ENCODE data around the gene NAPEPLD. TPM values are rescaled to one million over a fixed set of nuclear protein-coding genes. Genes with fewer than 3 reads are reported as not detected.
"Not testable (repeated sequence)": the region's sequence is repeated elsewhere in the genome, so short reads cannot be mapped to it uniquely, and the experiment has no call there.

Gene NAPEPLD
- 6.4 TPM for total RNA-seq
- polyA plus RNA-seq: 10 to 100 TPM in 2 of 4 donors, 1 to 10 TPM in 2; 6.8 to 11.2 (median 9.6) TPM

- peaks cover 9% of the 10 kb centered on the region for H3K36me3 Mint-ChIP-seq
- peak within 1 kb of the TSS; percentile 94 to 99 (median 98) for H3K4me3 Mint-ChIP-seq
- Histone ChIP-seq H3K4me3 (ENCODE audit: low read depth, low read length) (peak within 1 kb of the TSS; percentile 97), H3K4me1 (ENCODE audit: control insufficient read depth, insufficient read depth, low read length, poor library complexity, severe bottlenecking) (peaks cover 25% of the 10 kb centered on the region), H3K36me3 (ENCODE audit: control insufficient read depth, insufficient read depth, low read length) (no peaks in the 10 kb centered on the region), H3K27ac (ENCODE audit: insufficient read depth, low read length, poor library complexity, severe bottlenecking) (peak within 1 kb of the TSS; percentile 72), H3K9me3 (ENCODE audit: control insufficient read depth in 2 of 2, low read length in 2 of 2) (no peaks in the 10 kb centered on the region), H3K27me3 (ENCODE audit: control insufficient read depth, insufficient read depth, low read length) (no peaks in the 10 kb centered on the region)
- H3K27me3 Mint-ChIP-seq: no peaks in the 10 kb centered on the region
- H3K9me3 Mint-ChIP-seq: peaks cover 0 to 1% (median 0%) of the 10 kb centered on the region in 7 donors
- ATAC-seq (ENCODE audit: low read depth in 2 of 2) (peak; percentile 85 to 88), DNase-seq (peak; percentile 54 to 90 (median 85))
- peak within 1 kb of the TSS; percentile 98 to 99 (median 99) for H3K27ac Mint-ChIP-seq
- peaks cover 20 to 61% (median 36%) of the 10 kb centered on the region in 4 donors for H3K4me1 Mint-ChIP-seq
Observed at GRCh38 chr7:103148994-103149807, at the start of gene NAPEPLD. Gene NAPEPLD (minus strand): TSS chr7:103149099. CDS start chr7:103128776, 20,323 bp downstream.

GRCh38 chr7:103198079-103198478 lies 49.2 kb upstream of the NAPEPLD start:
- not testable (repeated sequence) for H3K36me3 Mint-ChIP-seq; H3K9me3 Mint-ChIP-seq; H3K4me1 Mint-ChIP-seq; H3K27ac ChIP-seq (ENCODE audit: insufficient read depth, low read length, poor library complexity, severe bottlenecking); H3K4me3 ChIP-seq (ENCODE audit: low read depth, low read length); DNase-seq; H3K4me1 ChIP-seq (ENCODE audit: control insufficient read depth, insufficient read depth, low read length, poor library complexity, severe bottlenecking); H3K27me3 ChIP-seq (ENCODE audit: control insufficient read depth, insufficient read depth, low read length); H3K4me3 Mint-ChIP-seq; H3K27me3 Mint-ChIP-seq; H3K27ac Mint-ChIP-seq; H3K9me3 ChIP-seq (ENCODE audit: control insufficient read depth in 2 of 2, low read length in 2 of 2); ATAC-seq (ENCODE audit: low read depth in 2 of 2); H3K36me3 ChIP-seq (ENCODE audit: control insufficient read depth, insufficient read depth, low read length)

GRCh38 chr7:103195364-103195763 lies 46.5 kb upstream of the NAPEPLD start:
- not testable (repeated sequence) for H3K27me3 ChIP-seq (ENCODE audit: control insufficient read depth, insufficient read depth, low read length); H3K27ac Mint-ChIP-seq; H3K27ac ChIP-seq (ENCODE audit: insufficient read depth, low read length, poor library complexity, severe bottlenecking); H3K36me3 Mint-ChIP-seq; H3K9me3 Mint-ChIP-seq; H3K4me1 ChIP-seq (ENCODE audit: control insufficient read depth, insufficient read depth, low read length, poor library complexity, severe bottlenecking); DNase-seq; ATAC-seq (ENCODE audit: low read depth in 2 of 2); H3K4me3 Mint-ChIP-seq; H3K4me3 ChIP-seq (ENCODE audit: low read depth, low read length); H3K36me3 ChIP-seq (ENCODE audit: control insufficient read depth, insufficient read depth, low read length); H3K9me3 ChIP-seq (ENCODE audit: control insufficient read depth in 2 of 2, low read length in 2 of 2); H3K4me1 Mint-ChIP-seq
- peaks cover 11% of the 10 kb centered on the region for H3K27me3 Mint-ChIP-seq

- H3K4me1 ChIP-seq (ENCODE audit: control insufficient read depth, insufficient read depth, low read length, poor library complexity, severe bottlenecking); DNase-seq; H3K9me3 Mint-ChIP-seq; H3K36me3 ChIP-seq (ENCODE audit: control insufficient read depth, insufficient read depth, low read length); H3K36me3 Mint-ChIP-seq; H3K4me3 ChIP-seq (ENCODE audit: low read depth, low read length); H3K27ac Mint-ChIP-seq; H3K27me3 Mint-ChIP-seq; H3K9me3 ChIP-seq (ENCODE audit: control insufficient read depth in 2 of 2, low read length in 2 of 2); ATAC-seq (ENCODE audit: low read depth in 2 of 2); H3K4me1 Mint-ChIP-seq; H3K27ac ChIP-seq (ENCODE audit: insufficient read depth, low read length, poor library complexity, severe bottlenecking); H3K27me3 ChIP-seq (ENCODE audit: control insufficient read depth, insufficient read depth, low read length); H3K4me3 Mint-ChIP-seq: not testable (repeated sequence)
Observed at GRCh38 chr7:103172415-103173146, 23.7 kb upstream of the NAPEPLD start.

GRCh38 chr7:103171695-103172414 lies 23.0 kb upstream of the NAPEPLD start:
- not testable (repeated sequence) for H3K9me3 Mint-ChIP-seq

GRCh38 chr7:103166921-103167544 lies 18.1 kb upstream of the NAPEPLD start:
- not testable (repeated sequence) for H3K4me1 ChIP-seq (ENCODE audit: control insufficient read depth, insufficient read depth, low read length, poor library complexity, severe bottlenecking); ATAC-seq (ENCODE audit: low read depth in 2 of 2); H3K27ac Mint-ChIP-seq; H3K9me3 Mint-ChIP-seq; H3K27me3 ChIP-seq (ENCODE audit: control insufficient read depth, insufficient read depth, low read length); H3K4me1 Mint-ChIP-seq; H3K36me3 ChIP-seq (ENCODE audit: control insufficient read depth, insufficient read depth, low read length); H3K36me3 Mint-ChIP-seq; H3K4me3 ChIP-seq (ENCODE audit: low read depth, low read length); H3K27me3 Mint-ChIP-seq; H3K9me3 ChIP-seq (ENCODE audit: control insufficient read depth in 2 of 2, low read length in 2 of 2); H3K27ac ChIP-seq (ENCODE audit: insufficient read depth, low read length, poor library complexity, severe bottlenecking); DNase-seq; H3K4me3 Mint-ChIP-seq

More at GRCh38 chr7:103171695-103172414, 23.0 kb upstream of the NAPEPLD start:
- not testable (repeated sequence) for H3K36me3 Mint-ChIP-seq; H3K27ac ChIP-seq (ENCODE audit: insufficient read depth, low read length, poor library complexity, severe bottlenecking); H3K9me3 ChIP-seq (ENCODE audit: control insufficient read depth in 2 of 2, low read length in 2 of 2); H3K27me3 Mint-ChIP-seq; H3K4me3 Mint-ChIP-seq; H3K36me3 ChIP-seq (ENCODE audit: control insufficient read depth, insufficient read depth, low read length); ATAC-seq (ENCODE audit: low read depth in 2 of 2); H3K27me3 ChIP-seq (ENCODE audit: control insufficient read depth, insufficient read depth, low read length); H3K4me3 ChIP-seq (ENCODE audit: low read depth, low read length); H3K27ac Mint-ChIP-seq; H3K4me1 ChIP-seq (ENCODE audit: control insufficient read depth, insufficient read depth, low read length, poor library complexity, severe bottlenecking); DNase-seq; H3K4me1 Mint-ChIP-seq

- not testable (repeated sequence) for H3K9me3 Mint-ChIP-seq; H3K27me3 Mint-ChIP-seq; H3K9me3 ChIP-seq (ENCODE audit: control insufficient read depth in 2 of 2, low read length in 2 of 2); H3K27ac Mint-ChIP-seq; H3K27ac ChIP-seq (ENCODE audit: insufficient read depth, low read length, poor library complexity, severe bottlenecking); ATAC-seq (ENCODE audit: low read depth in 2 of 2); H3K4me1 ChIP-seq (ENCODE audit: control insufficient read depth, insufficient read depth, low read length, poor library complexity, severe bottlenecking); DNase-seq; H3K4me1 Mint-ChIP-seq; H3K36me3 ChIP-seq (ENCODE audit: control insufficient read depth, insufficient read depth, low read length); H3K4me3 ChIP-seq (ENCODE audit: low read depth, low read length); H3K36me3 Mint-ChIP-seq; H3K4me3 Mint-ChIP-seq; H3K27me3 ChIP-seq (ENCODE audit: control insufficient read depth, insufficient read depth, low read length)
Observed at GRCh38 chr7:103163087-103163825, 14.4 kb upstream of the NAPEPLD start.
